Cardiac fibroblast (primary cell): ENCODE data around the gene BLOC1S6.

ENCODE experiments used
- DNase-seq, 2 donors: peaks; one replicate each; pipeline versions ENCODE4 v3.0.0 to v3.0.0-alpha.2; 2010; ENCODE audit warnings: low read depth in 2 of 2
- H3K4me3 ChIP-seq, 2 donors: replicated peaks in 1 of 2; 1 replicate in 1 of 2; 2 replicates in 1 of 2; pipeline ENCODE4 v1.5.1; 2011; ENCODE audit warnings: low read depth in 2 of 2, low read length in 2 of 2, mild to moderate bottlenecking in 2 of 2, moderate library complexity in 1 of 2
- CTCF ChIP-seq: IDR thresholded peaks from one replicate; pipeline ENCODE4 v1.5.1; 2011; ENCODE audit warnings: low read depth, mild to moderate bottlenecking, low read length, inconsistent platforms

BLOC1S6 gene

GRCh38 chr15:45630917-45631691 lies 43.9 kb downstream of the BLOC1S6 start:
- TF ChIP-seq CTCF = no peak
- DNase-seq = peak; percentile 75 to 94
- H3K4me3 ChIP-seq = peak overlapping the region; percentile 19 to 37

GRCh38 chr15:45631776-45632175 lies 44.6 kb downstream of the BLOC1S6 start:
- no peak for TF ChIP-seq CTCF
- H3K4me3 ChIP-seq = peak overlapping the region; percentile 19 to 37
- peak; percentile 31 to 68 for DNase-seq

- H3K4me3 ChIP-seq = peak within 1 kb of the TSS; percentile 78 to 87
- TF ChIP-seq CTCF = no peak
- DNase-seq = peak; percentile 76 to 83
Measured at GRCh38 chr15:45634432-45635190, 47.4 kb downstream of the BLOC1S6 start, which contains the start of gene SQOR. Gene SQOR, plus strand, starts transcription at chr15:45635029. Its CDS starts 23,895 bp downstream, at chr15:45658924.

- peak; percentile 48 for TF ChIP-seq CTCF
- H3K4me3 ChIP-seq = peak overlapping the region; percentile 78 to 87
- peak in 1 of 2 donors; percentile 21 for DNase-seq
Measured at GRCh38 chr15:45635191-45635638, 48.0 kb downstream of the BLOC1S6 start.

- no peak for TF ChIP-seq CTCF
- DNase-seq = no peak
- H3K4me3 ChIP-seq = peak overlapping the region; percentile 78 to 87
Measured at GRCh38 chr15:45635763-45636292, 48.6 kb downstream of the BLOC1S6 start.

- no peak for TF ChIP-seq CTCF
- H3K4me3 ChIP-seq = peak overlapping the region in 1 of 2 donors; percentile 35
- DNase-seq = no peak
Measured at GRCh38 chr15:45637141-45637540, 50.0 kb downstream of the BLOC1S6 start.
